Stimulated activated CD8-positive, alpha-beta memory T cell treated with anti-CD3 and anti-CD28 coated beads, Interleukin-7, amount 100 ng/mL, for 1 hour (primary cell): ENCODE data around the gene BTNL9.
"Not testable (repeated sequence)": the region's sequence is repeated elsewhere in the genome, so short reads cannot be mapped to it uniquely, and the experiment has no call there.

Source experiments
- DNase-seq, 2 donors: peaks; one replicate each; pipeline ENCODE4 v3.0.0-alpha.2; 2020; ENCODE audit warnings: low read depth in 2 of 2

BTNL9 gene

GRCh38 chr5:181100121-181100875 is 60.2 kb downstream of the BTNL9 start:
- no peak for DNase-seq

- not testable (repeated sequence) for DNase-seq
Observed at GRCh38 chr5:181101030-181101641, 61.1 kb downstream of the BTNL9 start.

- not testable (repeated sequence) for DNase-seq
Observed at GRCh38 chr5:181101930-181102674, 62.0 kb downstream of the BTNL9 start.

- DNase-seq = not testable (repeated sequence)
Observed at GRCh38 chr5:181104259-181104568, 64.1 kb downstream of the BTNL9 start.

- not testable (repeated sequence) for DNase-seq
Observed at GRCh38 chr5:181104606-181105390, 64.7 kb downstream of the BTNL9 start.

- no peak for DNase-seq
Observed at GRCh38 chr5:181105391-181106025, 65.4 kb downstream of the BTNL9 start.

- DNase-seq = no peak
Observed at GRCh38 chr5:181107699-181108098, 67.6 kb downstream of the BTNL9 start.

- no peak for DNase-seq
Observed at GRCh38 chr5:181108578-181109165, 68.6 kb downstream of the BTNL9 start.

GRCh38 chr5:181109489-181110013 is 69.5 kb downstream of the BTNL9 start:
- no peak for DNase-seq

- no peak for DNase-seq
Observed at GRCh38 chr5:181111010-181111409, 70.9 kb downstream of the BTNL9 start.
